Glutamatergic neuron (in vitro differentiated cells): ENCODE measurements around the gene PNP. TPM values are rescaled to one million over a fixed set of nuclear protein-coding genes. Genes with fewer than 3 reads are reported as not detected.
A peak's percentile ranks its signal among the peaks of the same experiment; 100 is the strongest.

Experiments used
- DNase-seq: peaks from one replicate; pipeline ENCODE4 v3.0.0; 2022
- H3K27ac Mint-ChIP-seq: one replicate; pipeline ENCODE4 v1.8.0; 2020; ENCODE audit warnings: mild to moderate bottlenecking, mixed read lengths, inconsistent platforms; ENCODE audit not compliant: unreplicated experiment
- H3K27me3 Mint-ChIP-seq: one replicate; pipeline ENCODE4 v1.8.0; 2020; ENCODE audit warnings: mild to moderate bottlenecking, moderate library complexity, mixed read lengths, inconsistent platforms; ENCODE audit not compliant: unreplicated experiment
- H3K36me3 Mint-ChIP-seq: one replicate; pipeline ENCODE4 v1.8.0; 2020; ENCODE audit warnings: mild to moderate bottlenecking, mixed read lengths, inconsistent platforms; ENCODE audit not compliant: unreplicated experiment
- H3K4me1 Mint-ChIP-seq: one replicate; pipeline ENCODE4 v1.8.0; 2020; ENCODE audit warnings: mild to moderate bottlenecking, low read depth, mixed read lengths, inconsistent platforms; ENCODE audit not compliant: unreplicated experiment
- H3K4me3 Mint-ChIP-seq: one replicate; pipeline ENCODE4 v1.8.0; 2020; ENCODE audit warnings: mild to moderate bottlenecking, mixed read lengths, inconsistent platforms; ENCODE audit not compliant: unreplicated experiment
- H3K9me3 Mint-ChIP-seq: one replicate; pipeline ENCODE4 v1.8.0; 2020; ENCODE audit warnings: mild to moderate bottlenecking, moderate library complexity, mixed read lengths, inconsistent platforms; ENCODE audit not compliant: unreplicated experiment
- total RNA-seq: library from RNA; stranded (reverse); fragmentation: NEBNext Ultra II Directional; extraction: Animal tissue kit (Norgen Biotek cat#: 25700); gene quantifications from one replicate; pipeline ENCODE4 v1.2.1, GENCODE V29; 2021; ENCODE audit not compliant: unreplicated experiment
- TF ChIP-seq, protein P1 (sequence below): fragments of 200-600 bp; sonication (generic); IDR thresholded peaks from one replicate; pipeline ENCODE4 v1.5.0; 2021; ENCODE audit not compliant: partially characterized antibody, unreplicated experiment

The PNP gene
- total RNA-seq, 1 donor from 2014 or later, result 25.9 TPM

DNA sequence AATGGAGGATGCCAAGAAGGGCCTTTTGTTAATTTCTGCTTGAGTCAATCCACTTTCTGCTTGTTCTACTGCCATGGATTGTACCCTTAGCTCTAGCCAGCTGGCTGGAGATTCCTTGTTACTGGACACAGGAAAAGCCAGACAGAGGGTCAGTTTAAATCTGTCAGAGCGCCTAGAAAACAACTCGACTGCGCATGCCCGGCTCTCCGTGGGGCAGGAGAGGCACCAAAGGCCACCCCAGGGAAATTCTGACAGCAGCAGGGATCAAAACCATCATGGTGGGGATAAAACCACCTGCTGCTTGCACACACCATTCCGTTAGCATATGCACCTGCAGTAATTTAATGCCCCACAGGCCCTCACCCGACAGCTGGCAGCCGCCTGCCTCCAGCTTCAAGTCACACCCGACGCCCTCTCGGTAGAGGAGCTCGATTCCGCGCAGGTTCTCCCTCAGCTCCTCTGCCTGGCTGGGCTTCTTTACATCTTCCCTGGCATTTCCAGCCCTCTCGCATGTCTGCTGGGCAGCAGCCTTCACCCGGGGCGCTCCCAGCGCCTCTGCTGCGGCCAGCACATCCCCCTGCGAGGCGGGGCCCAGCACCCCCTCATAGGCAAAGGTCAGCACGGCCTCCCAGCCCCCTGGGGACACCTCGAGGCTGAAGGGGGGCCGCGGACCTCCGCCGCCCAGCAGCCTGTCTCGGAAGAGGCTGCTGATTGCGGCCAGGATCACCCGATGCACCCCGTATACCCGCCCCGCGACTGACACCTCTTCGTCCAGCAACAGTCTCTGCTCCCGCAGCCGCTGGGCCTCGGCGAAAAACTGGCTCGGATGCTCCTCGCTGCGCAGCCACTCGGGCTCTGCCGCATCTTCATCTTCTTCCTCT lies 34.3 kb upstream of the PNP start:
- Mint-ChIP-seq H3K36me3 (no peaks in the 10 kb centered on the region), H3K9me3 (peaks cover 2% of the 10 kb centered on the region), H3K27me3 (peaks cover 7% of the 10 kb centered on the region), H3K4me1 (no peaks in the 10 kb centered on the region), H3K27ac (peak overlapping the region; percentile 22), H3K4me3 (peak overlapping the region; percentile 73)
- TF ChIP-seq, protein P1, sequence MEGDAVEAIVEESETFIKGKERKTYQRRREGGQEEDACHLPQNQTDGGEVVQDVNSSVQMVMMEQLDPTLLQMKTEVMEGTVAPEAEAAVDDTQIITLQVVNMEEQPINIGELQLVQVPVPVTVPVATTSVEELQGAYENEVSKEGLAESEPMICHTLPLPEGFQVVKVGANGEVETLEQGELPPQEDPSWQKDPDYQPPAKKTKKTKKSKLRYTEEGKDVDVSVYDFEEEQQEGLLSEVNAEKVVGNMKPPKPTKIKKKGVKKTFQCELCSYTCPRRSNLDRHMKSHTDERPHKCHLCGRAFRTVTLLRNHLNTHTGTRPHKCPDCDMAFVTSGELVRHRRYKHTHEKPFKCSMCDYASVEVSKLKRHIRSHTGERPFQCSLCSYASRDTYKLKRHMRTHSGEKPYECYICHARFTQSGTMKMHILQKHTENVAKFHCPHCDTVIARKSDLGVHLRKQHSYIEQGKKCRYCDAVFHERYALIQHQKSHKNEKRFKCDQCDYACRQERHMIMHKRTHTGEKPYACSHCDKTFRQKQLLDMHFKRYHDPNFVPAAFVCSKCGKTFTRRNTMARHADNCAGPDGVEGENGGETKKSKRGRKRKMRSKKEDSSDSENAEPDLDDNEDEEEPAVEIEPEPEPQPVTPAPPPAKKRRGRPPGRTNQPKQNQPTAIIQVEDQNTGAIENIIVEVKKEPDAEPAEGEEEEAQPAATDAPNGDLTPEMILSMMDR, result no peak
- peak; percentile 51 for DNase-seq

- peak within 1 kb of the TSS; percentile 73 for H3K4me3 Mint-ChIP-seq
- no peak for DNase-seq
- no peaks in the 10 kb centered on the region for H3K4me1 Mint-ChIP-seq
- no peak within 1 kb of the TSS for H3K27ac Mint-ChIP-seq
- peaks cover 8% of the 10 kb centered on the region for H3K27me3 Mint-ChIP-seq
- peaks cover 2% of the 10 kb centered on the region for H3K9me3 Mint-ChIP-seq
- TF ChIP-seq, protein P1, result no peak
- H3K36me3 Mint-ChIP-seq, result no peaks in the 10 kb centered on the region
Observed at GRCh38 chr14:20435582-20436362, 33.4 kb upstream of the PNP start, which contains the start of gene KLHL33. Gene KLHL33 (minus strand): TSS chr14:20436166. CDS start chr14:20435811, 355 bp downstream.

DNA sequence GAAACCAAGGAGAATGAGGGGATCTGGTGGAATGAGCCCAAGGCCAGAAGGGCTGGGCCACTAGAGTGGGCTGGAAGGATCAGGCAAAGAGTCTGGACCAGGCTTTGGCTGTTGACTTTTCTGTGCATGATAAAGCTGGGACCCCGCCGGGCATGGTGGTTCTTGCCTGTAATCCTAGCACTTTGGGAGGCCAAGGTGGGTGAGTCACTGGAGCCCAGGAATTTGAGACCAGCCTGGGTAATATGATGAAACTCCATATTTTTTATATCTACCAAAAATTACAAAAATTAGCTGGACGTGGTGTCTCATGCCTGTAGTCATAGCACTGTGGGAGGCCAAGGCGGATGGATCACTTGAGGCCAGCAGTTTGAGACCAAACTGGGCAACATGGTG lies 32.8 kb upstream of the PNP start:
- Mint-ChIP-seq H3K27ac (no peak overlapping the region), H3K27me3 (peaks cover 8% of the 10 kb centered on the region), H3K9me3 (peaks cover 5% of the 10 kb centered on the region), H3K4me1 (no peaks in the 10 kb centered on the region), H3K4me3 (no peak overlapping the region), H3K36me3 (no peaks in the 10 kb centered on the region)
- DNase-seq, result no peak
- TF ChIP-seq, protein P1, result no peak

DNA sequence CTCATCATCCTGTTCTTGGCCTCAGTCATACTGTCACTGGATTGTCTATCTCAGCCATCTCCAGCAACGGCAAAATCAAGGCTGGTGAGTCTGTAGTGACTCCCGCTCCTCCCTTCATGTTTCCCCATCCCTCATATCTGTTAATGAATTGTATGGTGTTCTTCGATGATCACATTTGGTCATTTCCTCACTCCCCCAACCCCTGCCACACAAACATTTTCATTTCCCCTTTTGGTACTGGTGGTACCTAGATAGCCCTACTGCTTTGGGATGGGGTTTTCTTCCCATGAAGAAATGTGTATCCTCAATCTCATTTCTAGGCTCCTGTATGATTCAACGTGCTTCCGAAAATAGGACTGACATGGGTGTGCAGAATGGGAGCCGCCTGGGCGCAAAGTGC lies 30.5 kb upstream of the PNP start:
- H3K27ac Mint-ChIP-seq, result no peak overlapping the region

More for the DNA sequence above, 30.5 kb upstream of the PNP start:
- TF ChIP-seq, protein P1, result no peak
- H3K36me3 Mint-ChIP-seq, result peaks cover 15% of the 10 kb centered on the region
- DNase-seq, result no peak
- H3K4me3 Mint-ChIP-seq, result no peak overlapping the region
- peaks cover 7% of the 10 kb centered on the region for H3K9me3 Mint-ChIP-seq
- H3K4me1 Mint-ChIP-seq, result no peaks in the 10 kb centered on the region
- peaks cover 8% of the 10 kb centered on the region for H3K27me3 Mint-ChIP-seq
